ENCODE results near the gene FASTKD2.
A peak's percentile ranks its signal among the peaks of the same experiment; 100 is the strongest.
"Not testable (repeated sequence)": the region's sequence is repeated elsewhere in the genome, so short reads cannot be mapped to it uniquely, and the experiment has no call there.

FASTKD2 gene

GRCh38 chr2:206792645-206793044, 27.2 kb downstream of the FASTKD2 start:
- DNase-seq = no peak

GRCh38 chr2:206797376-206797775, 32.0 kb downstream of the FASTKD2 start:
- DNase-seq = no peak

- DNase-seq = peak; percentile 16 to 77 (median 62)
These were observed 32.6 kb downstream of the FASTKD2 start for GRCh38 chr2:206798000-206798399.

DNA sequence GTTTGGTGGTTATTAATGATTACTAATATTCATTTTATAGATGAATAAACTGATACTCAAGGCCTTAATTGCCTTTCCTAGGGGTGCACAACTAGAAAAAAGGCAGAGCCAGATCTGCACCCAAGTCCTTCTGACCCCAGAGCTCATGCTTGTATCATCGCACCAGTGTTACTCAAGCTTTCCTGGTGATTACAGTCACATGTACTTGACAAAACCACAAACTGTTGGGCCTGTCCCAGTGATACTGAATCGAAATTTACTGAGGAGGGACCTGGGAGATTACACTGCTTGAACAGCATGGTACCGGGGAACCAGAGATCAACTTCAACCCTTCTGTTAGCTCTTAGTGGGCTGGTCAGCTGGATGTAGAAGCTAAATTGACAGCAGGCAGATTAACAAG, 33.7 kb downstream of the FASTKD2 start:
- DNase-seq = peak; percentile 58 to 83 (median 76)

DNA sequence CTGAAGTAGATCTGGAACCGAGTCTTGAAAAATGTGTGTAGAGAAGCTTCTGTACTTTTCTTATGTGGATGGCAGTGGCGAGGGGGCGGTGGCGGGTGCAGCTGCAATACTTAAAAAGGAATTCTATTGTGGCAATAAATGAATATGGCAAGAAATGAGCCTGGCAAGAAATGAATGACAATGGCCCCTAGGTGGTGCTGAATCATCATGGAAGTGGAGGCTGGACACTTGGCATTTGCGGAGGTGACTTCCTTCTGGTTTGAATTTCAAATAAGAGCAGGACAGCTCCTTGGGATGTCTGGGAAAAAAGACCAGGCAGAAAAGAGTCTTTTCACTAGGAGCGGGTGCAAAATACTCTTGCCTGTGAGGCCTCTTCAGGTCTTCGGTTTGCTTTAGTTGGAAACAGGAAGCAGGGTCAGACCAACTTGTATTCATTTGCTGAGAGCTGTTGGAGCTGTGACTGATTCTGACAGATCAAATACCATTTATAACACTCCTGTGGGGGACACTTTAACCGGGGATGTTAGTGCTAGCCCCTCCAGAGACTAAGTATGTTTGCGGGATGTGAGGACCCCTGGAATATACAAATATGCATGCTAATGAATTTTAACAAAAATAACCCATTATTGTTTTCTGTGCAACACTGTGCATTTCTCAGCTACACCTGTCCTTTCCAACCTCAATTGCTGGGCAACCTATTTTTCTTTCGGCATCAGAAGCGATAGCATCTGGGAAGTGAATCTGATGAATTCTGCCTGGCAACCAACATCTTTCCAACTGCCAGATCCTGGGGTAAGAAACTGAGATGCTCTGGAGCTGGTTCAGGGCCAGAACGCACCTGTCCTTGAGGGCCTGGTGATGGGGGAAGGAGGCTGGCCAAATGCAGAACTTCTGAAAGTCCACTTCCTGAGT, 35.4 kb downstream of the FASTKD2 start:
- DNase-seq = peak; percentile 78 to 86 (median 80)

GRCh38 chr2:206801418-206802189, 36.2 kb downstream of the FASTKD2 start:
- DNase-seq = no peak

GRCh38 chr2:206802654-206803514, 37.5 kb downstream of the FASTKD2 start:
- no peak for DNase-seq

DNA sequence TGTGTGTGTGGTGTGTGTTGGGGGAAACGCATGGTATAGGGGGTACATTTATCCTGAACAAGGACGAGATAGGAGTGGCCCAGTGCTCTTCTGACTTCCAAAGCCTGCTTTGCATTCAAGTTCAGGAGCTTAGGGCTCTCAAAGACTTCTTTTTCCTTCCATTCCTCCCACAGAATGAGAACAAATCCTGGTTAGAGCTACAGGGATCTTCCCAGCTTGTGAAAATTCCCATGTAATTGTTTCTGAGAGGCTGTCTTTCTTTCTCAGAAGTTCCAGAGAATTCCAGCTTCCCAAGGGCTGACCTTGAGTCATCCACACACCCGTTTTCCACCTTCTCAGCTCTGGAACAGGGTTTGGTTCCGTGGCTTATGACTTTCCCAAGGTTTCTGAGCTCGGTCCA, 38.9 kb downstream of the FASTKD2 start:
- DNase-seq = no peak

DNA sequence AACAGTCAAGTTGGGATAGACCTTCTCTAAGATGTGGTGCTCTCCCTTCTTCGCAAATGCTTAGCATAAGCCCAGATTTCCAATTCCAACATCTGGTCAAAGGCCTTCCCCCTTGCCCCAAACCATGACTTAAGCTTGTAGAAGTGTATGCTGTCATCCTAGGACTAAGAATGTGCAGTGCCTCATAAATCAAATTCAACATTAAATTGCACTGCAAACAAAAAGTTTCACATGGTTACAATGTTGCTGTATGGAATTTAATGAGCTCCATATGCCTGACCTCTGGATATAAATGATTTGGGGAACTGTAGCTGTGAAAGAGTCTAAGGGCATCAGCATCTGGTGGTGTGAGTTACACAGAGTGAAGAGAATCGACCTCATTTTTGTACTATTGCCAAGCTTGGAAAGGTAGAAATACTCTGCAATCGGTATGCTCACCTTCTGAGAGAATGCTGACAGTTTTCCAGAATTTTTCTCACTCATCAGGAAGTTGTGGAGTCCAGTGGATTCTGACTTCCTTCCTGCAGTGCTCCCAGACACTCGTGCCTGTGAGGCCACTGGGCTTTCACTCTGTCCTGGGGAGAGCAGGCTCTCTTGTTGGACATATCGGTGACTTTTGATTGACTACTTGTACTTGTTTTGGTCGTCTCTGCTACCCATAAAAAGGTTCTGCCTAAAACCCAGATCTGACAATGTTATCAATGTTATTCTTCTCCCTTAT, 40.6 kb downstream of the FASTKD2 start:
- DNase-seq = no peak

DNA sequence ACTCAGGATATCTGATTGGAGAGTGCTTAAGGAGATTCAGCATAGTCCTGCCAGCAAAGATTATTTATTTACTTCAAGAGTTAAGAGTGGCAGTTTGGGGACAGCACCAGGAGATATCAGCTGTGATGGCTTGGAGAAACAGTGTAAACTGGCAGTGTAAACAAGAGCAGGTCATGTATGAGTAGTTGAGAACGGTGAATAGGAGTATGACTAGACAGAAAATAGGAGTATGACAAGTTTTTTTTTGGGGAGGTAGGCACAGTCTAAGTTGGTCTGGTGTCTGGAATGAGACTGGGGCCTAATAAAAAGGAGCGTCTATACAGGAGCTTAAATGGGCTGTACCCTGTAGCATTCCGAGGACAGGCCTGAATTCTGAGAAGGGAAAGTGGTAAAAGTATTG, 42.2 kb downstream of the FASTKD2 start:
- not testable (repeated sequence) for DNase-seq

DNA sequence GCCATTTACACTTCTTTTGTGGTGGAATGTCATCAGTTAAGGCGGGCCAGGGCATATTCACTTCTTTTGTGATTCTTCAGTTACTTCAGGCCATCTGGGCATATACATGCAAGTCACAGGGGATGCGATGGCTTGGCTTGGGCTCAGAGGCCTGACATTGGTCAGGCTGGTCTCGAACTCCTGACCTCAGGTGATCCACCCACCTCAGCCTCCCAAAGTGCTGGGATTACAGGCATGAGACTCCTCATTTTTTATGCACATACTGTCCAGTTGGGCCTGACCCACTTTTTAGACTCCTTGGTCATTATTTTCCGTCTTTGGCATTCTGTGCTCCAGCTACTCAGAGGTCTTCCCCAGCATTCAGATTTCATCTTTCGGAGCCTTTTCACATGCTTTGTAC, 47.1 kb downstream of the FASTKD2 start:
- DNase-seq = not testable (repeated sequence)

DNA sequence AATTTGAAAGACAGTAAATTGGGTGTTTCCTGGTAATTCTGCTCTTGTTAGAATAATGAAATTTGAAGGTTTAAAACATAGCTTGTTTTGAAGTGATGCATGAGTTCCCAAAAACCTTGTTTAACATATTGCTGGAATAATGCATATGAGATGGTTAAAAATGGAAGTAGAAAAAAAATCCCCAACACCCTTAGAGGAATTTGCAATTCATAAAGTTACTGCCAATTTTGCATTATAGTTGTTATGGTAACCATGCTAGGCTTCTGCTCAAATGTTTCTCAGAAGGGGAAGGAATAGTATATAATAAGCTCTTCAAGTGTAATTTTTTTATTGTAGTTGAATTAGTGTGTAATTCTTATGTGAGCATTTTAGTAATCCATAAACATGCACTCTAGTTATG, 49.1 kb downstream of the FASTKD2 start:
- peak in 2 of 4 experiments; percentile 4 to 34 for DNase-seq

DNA sequence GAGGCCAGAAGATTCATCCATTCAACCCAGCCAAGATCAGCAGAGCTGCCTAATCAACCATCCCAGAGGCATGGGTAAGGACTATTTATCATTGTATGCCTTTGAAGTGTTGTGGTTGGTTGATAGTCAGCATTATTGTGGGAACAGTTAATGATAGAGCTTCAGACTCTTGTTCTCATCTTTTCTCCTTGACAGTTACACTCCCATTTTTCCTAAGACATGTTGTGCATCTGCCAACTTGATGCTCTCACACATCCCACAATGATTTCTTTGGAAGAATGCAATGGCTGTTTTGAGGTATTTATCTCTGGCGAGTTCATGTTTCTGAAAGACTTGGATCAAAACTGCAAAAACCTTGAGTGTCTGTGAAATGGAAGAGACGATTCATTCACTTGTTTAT, 55.4 kb downstream of the FASTKD2 start:
- no peak for DNase-seq

DNA sequence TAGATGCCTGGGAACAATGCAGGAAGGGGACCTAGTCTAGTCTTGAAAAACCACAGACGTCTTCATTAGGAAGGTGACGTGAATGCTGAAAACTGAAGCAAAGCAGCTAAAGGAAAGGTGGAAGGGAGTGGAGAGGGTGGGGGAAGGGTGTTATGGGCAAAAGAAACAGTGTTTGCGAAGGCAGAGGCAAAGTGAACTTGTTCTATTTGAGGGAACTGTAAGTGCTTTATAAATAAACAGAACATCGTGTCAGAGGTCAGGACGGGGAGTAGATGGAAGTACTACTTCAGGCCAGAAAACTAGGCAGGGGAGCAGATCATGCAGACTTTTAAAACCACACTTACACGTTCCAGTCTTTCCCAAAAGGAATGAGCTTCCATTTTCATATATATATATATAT, 57.8 kb downstream of the FASTKD2 start:
- DNase-seq = no peak

DNA sequence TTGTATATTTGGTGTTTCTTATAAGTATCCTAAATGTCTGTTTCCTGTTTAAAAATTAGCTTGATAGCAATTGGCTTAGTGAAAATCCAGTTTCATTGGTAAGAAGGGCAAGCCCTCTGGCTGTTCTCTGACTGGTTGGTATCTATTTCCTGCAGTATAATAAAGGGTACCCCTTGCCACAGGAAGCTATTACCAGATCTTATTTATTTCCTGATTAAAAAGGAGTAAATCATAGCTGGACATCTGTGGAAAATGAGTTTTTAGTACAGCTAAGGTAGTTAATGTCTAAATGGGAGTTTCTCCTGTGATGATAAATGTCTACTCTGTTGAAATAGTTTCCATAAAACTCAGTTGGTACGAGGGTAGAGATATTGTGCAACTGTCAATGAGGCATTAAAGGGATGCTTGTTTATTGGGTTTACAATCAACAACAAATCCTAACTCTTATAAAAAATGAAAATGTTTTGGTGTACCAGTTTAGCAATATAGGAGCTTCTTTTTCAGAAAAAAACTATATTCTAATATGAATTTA, 58.7 kb downstream of the FASTKD2 start:
- DNase-seq = no peak

DNA sequence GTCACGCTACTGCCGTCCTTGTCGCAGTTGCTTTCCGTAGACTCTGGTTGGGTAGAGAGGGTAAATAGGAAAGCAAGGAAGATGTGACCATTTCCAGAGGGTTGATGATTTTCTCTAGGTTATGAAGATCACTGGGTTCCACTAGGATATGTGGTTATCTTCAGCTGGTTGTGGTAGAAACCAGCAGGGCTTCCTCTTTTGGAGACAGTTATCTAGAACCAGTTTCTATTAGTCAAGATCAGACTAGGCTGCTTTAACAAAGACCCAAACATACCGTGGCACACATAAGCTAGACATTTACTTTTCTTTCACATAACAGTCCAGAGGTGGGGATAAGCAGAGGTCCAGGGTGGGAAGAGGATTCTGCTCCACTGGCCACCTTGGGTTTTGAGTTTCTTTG, 59.6 kb downstream of the FASTKD2 start:
- peak in 1 of 4 experiments; percentile 12 for DNase-seq

- no peak for DNase-seq
These were observed 66.1 kb downstream of the FASTKD2 start for GRCh38 chr2:206831442-206831995.

DNA sequence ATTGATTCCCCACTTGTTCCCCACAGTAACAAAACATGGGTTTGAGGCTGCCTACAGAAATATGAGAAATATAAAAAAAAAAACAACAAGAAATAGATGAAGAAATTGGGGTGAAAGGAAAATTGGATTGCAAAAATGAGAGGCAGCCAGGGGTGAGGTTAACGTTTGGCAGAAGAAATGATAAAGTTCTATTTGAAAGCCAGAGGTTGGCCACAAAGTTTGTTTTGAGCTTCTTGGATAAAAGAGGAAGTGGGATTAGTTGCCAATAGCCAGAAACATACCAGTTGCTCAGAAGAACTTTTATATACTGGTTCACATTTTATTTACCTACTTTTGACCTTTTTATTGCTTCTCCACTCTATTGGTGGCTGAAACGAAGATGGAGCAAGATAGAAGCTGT, 67.5 kb downstream of the FASTKD2 start:
- peak in 2 of 4 experiments; percentile 24 to 36 for DNase-seq

DNA sequence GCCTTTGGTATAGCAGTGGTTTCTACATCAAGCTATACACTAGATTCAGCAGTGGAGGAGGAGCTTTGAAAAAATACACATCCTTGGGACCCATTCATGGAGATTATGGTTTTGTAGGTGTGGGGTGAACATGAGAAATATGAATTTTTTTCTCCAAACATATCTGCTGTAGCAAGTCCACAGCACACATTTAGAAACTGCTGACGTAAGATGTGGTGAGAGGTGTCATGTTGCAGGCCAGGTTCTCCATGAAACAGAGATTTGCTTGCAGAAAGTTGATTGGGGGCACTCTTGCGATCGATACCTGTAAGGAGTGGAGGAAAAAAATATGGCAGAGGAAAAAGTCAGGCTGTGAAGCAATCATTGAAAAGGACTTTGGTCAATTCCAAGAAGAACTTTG, 67.9 kb downstream of the FASTKD2 start:
- no peak for DNase-seq

GRCh38 chr2:206836722-206837121, 71.3 kb downstream of the FASTKD2 start:
- DNase-seq = no peak

- DNase-seq = no peak
These were observed 72.4 kb downstream of the FASTKD2 start for GRCh38 chr2:206837775-206838174.

All from suppressor macrophage (primary cell).